HCT116 (cell line): Measurements from ENCODE around the gene PTGER1. TPM values are rescaled to one million over a fixed set of nuclear protein-coding genes. Genes with fewer than 3 reads are reported as not detected.

ENCODE experiments used
- ATAC-seq: fragments of 200-7000 bp; cut with Tn5 transposase; 2 replicates; pipeline ENCODE4 v1.9.1; 2020; ENCODE audit warnings: mild to moderate bottlenecking, moderate library complexity
- BruUV-seq: library from RNA; stranded (reverse); fragments of 400-500 nt; replicated peaks from 2 replicates; lab custom pipeline; 2021; lab: Mats Ljungman, UMichigan
- CTCF ChIA-PET: fragments of 300-600 bp; sonication (Branson Sonifier 250); formaldehyde crosslinking; loops from one replicate; lab custom pipeline; 2021; ENCODE audit warnings: antibody characterized with exemption; lab: Charles Lee
- POLR2A ChIA-PET: fragments of 300-600, 350-600 bp; sonication (Branson Sonifier 250); formaldehyde crosslinking; loops from one replicate; lab custom pipeline; 2021; ENCODE audit warnings: antibody characterized with exemption; lab: Charles Lee
- RAD21 ChIA-PET, 2 experiments: fragments of 300-600 bp; sonication (Branson Sonifier 250); formaldehyde crosslinking; loops; one replicate each; lab custom pipeline; 2023; ENCODE audit warnings: low total read pairs in 2 of 2; ENCODE audit not compliant: uncharacterized antibody in 2 of 2, unreplicated experiment in 2 of 2, low non-redundant PET in 1 of 2; lab: Charles Lee
- DNase-seq: peaks from one replicate; pipeline ENCODE4 v3.0.0-alpha.2; 2010; ENCODE audit warnings: low read depth, low spot score
- H2AFZ ChIP-seq: fragments of 200-600 bp; shearing (Covaris generic), sonication (generic); 2 replicates; pipeline ENCODE4 v1.6.1; 2017; ENCODE audit warnings: low read depth, mixed run types, mixed read lengths, antibody characterized with exemption, low read length; ENCODE audit not compliant: poor library complexity, severe bottlenecking
- H3K27ac ChIP-seq: 2 replicates; pipeline ENCODE4 v1.5.1; 2012; ENCODE audit warnings: low read depth, low read length
- H3K27me3 ChIP-seq: fragments of 200-600 bp; sonication (generic); 2 replicates; pipeline ENCODE4 v1.6.1; 2016; ENCODE audit warnings: mixed run types, low read length, mixed read lengths; ENCODE audit not compliant: insufficient read depth
- H3K36me3 ChIP-seq, 2 experiments: fragments of 200-500 bp in 1 of 2; fragments of 200-600 bp in 1 of 2; sonication (Bioruptor generic) in 1 of 2; sonication (generic) in 1 of 2; 2 replicates each; pipeline versions ENCODE4 v1.5.1 to v1.6.1; 2014 to 2016; ENCODE audit warnings: low read length in 2 of 2, inconsistent platforms in 1 of 2, mixed read lengths in 1 of 2, mixed run types in 1 of 2; ENCODE audit not compliant: insufficient read depth in 2 of 2, control insufficient read depth in 1 of 2
- H3K4me1 ChIP-seq, 2 experiments: fragments of 200-600 bp in 1 of 2; sonication (generic) in 1 of 2; 2 replicates each; pipeline versions ENCODE4 v1.5.1 to v1.6.1; 2012 to 2017; ENCODE audit warnings: low read length in 2 of 2, inconsistent platforms in 1 of 2, mild to moderate bottlenecking in 1 of 2, mixed read lengths in 1 of 2, mixed run types in 1 of 2, moderate library complexity in 1 of 2; ENCODE audit not compliant: insufficient read depth in 2 of 2, control insufficient read depth in 1 of 2
- H3K4me2 ChIP-seq: fragments of 200-600 bp; sonication (generic); 2 replicates; pipeline ENCODE4 v1.6.1; 2017; ENCODE audit warnings: mixed run types, low read length, mixed read lengths
- H3K4me3 ChIP-seq, 2 experiments: fragments of 200-600 bp in 1 of 2; sonication (generic) in 1 of 2; replicated peaks in 1 of 2; 2 replicates each; pipeline ENCODE4 v1.5.1; 2011 to 2016; ENCODE audit warnings: low read length in 2 of 2, control low read depth in 1 of 2, low read depth in 1 of 2, mild to moderate bottlenecking in 1 of 2, mixed read lengths in 1 of 2, mixed run types in 1 of 2
- H3K79me2 ChIP-seq: fragments of 200-600 bp; sonication (generic); 2 replicates; pipeline ENCODE4 v1.6.1; 2017; ENCODE audit warnings: mild to moderate bottlenecking, mixed run types, low read length, moderate library complexity, mixed read lengths; ENCODE audit not compliant: insufficient read depth
- H3K9ac ChIP-seq: fragments of 200-600 bp; sonication (generic); 2 replicates; pipeline ENCODE4 v1.6.1; 2016; ENCODE audit warnings: low read length, mixed read lengths
- H3K9me2 ChIP-seq: fragments of 200-600 bp; sonication (generic), shearing (Covaris generic); 2 replicates; pipeline ENCODE4 v1.6.1; 2017; ENCODE audit warnings: mixed run types, mild to moderate bottlenecking, moderate library complexity; ENCODE audit not compliant: insufficient read depth
- H3K9me3 ChIP-seq, 2 experiments: fragments of 200-500 bp in 1 of 2; fragments of 200-600 bp in 1 of 2; sonication (Bioruptor generic) in 1 of 2; sonication (generic) in 1 of 2; 2 replicates each; pipeline ENCODE4 v1.6.1; 2014 to 2017; ENCODE audit warnings: low read length in 2 of 2, mixed read lengths in 2 of 2, inconsistent platforms in 1 of 2, low read depth in 1 of 2, mild to moderate bottlenecking in 1 of 2, mixed run types in 1 of 2, moderate library complexity in 1 of 2; ENCODE audit not compliant: control insufficient read depth in 1 of 2, insufficient read depth in 1 of 2
- H4K20me1 ChIP-seq: fragments of 200-600 bp; sonication (generic), shearing (Covaris generic); 2 replicates; pipeline ENCODE4 v1.6.1; 2017; ENCODE audit warnings: mixed run types, mild to moderate bottlenecking, moderate library complexity; ENCODE audit not compliant: insufficient read depth
- CBX3 ChIP-seq: IDR thresholded peaks from 2 replicates; pipeline ENCODE4 v1.6.1; 2012; ENCODE audit warnings: low read depth
- CEBPB ChIP-seq: IDR thresholded peaks from 2 replicates; pipeline ENCODE4 v1.6.1; 2012; ENCODE audit warnings: low read depth
- EGR1 ChIP-seq: IDR thresholded peaks from 2 replicates; pipeline ENCODE4 v1.6.1; 2012; ENCODE audit warnings: low read depth
- ELF1 ChIP-seq: IDR thresholded peaks from 2 replicates; pipeline ENCODE4 v1.6.1; 2012; ENCODE audit warnings: low read depth, borderline replicate concordance
- EZH2 ChIP-seq: fragments of 200-600 bp; sonication (generic); IDR thresholded peaks from 2 replicates; pipeline ENCODE4 v1.6.1; 2017; ENCODE audit warnings: antibody characterized with exemption, mixed run types
- EZH2phosphoT487 ChIP-seq: fragments of 200-600 bp; IDR thresholded peaks from 2 replicates; pipeline ENCODE4 v1.6.1; 2018; ENCODE audit warnings: antibody characterized with exemption, borderline replicate concordance
- POLR2A ChIP-seq: IDR thresholded peaks from 2 replicates; pipeline ENCODE4 v1.7.0; 2011; ENCODE audit warnings: borderline replicate concordance; ENCODE audit not compliant: insufficient read depth, insufficient read length; ENCODE audit errors: extremely low read depth
- POLR2AphosphoS5 ChIP-seq: IDR thresholded peaks from 2 replicates; pipeline ENCODE4 v1.6.1; 2011; ENCODE audit warnings: mild to moderate bottlenecking, low read depth, low read length, moderate library complexity
- SIN3A ChIP-seq: IDR thresholded peaks from 2 replicates; pipeline ENCODE4 v1.6.1; 2012; ENCODE audit warnings: low read depth
- SP1 ChIP-seq: IDR thresholded peaks from 2 replicates; pipeline ENCODE4 v1.6.1; 2012; ENCODE audit warnings: low read depth
- SRF ChIP-seq: IDR thresholded peaks from 2 replicates; pipeline ENCODE4 v1.6.1; 2012; ENCODE audit warnings: low read depth
- TCF7L2 ChIP-seq: IDR thresholded peaks from 2 replicates; pipeline ENCODE4 v1.7.0; 2011; ENCODE audit warnings: borderline replicate concordance, inconsistent platforms; ENCODE audit not compliant: insufficient read depth, insufficient read length; ENCODE audit errors: extremely low read depth
- YY1 ChIP-seq: IDR thresholded peaks from 2 replicates; pipeline ENCODE4 v1.6.1; 2011; ENCODE audit warnings: low read length, low read depth, moderate library complexity, mild to moderate bottlenecking; ENCODE audit not compliant: insufficient replicate concordance; ENCODE audit errors: extremely low read depth
- ZFX ChIP-seq: fragments of 450-650 bp; IDR thresholded peaks from 2 replicates; pipeline ENCODE4 v1.6.1; 2017
- intact Hi-C: fragments of 100-400 bp; cut with micrococcal nuclease; formaldehyde crosslinking; loops from 2 replicates; pipeline ENCODE4 v1.10.0; 2022
- total RNA-seq: library from RNA; stranded (reverse); gene quantifications from one replicate; pipeline ENCODE4 v1.2.1, GENCODE V29; 2021; ENCODE audit not compliant: unreplicated experiment
- TF ChIP-seq, protein P1 (sequence below): IDR thresholded peaks from 2 replicates; pipeline ENCODE4 v1.6.1; 2012; ENCODE audit warnings: low read depth
- TF ChIP-seq, protein P2 (sequence below): IDR thresholded peaks from 2 replicates; pipeline ENCODE4 v1.6.1; 2012
- TF ChIP-seq, protein P3 (sequence below): IDR thresholded peaks from 2 replicates; pipeline ENCODE4 v1.6.1; 2012

PTGER1 gene
- total RNA-seq, 1 experiment from 2014 or later = 1.1 TPM

DNA sequence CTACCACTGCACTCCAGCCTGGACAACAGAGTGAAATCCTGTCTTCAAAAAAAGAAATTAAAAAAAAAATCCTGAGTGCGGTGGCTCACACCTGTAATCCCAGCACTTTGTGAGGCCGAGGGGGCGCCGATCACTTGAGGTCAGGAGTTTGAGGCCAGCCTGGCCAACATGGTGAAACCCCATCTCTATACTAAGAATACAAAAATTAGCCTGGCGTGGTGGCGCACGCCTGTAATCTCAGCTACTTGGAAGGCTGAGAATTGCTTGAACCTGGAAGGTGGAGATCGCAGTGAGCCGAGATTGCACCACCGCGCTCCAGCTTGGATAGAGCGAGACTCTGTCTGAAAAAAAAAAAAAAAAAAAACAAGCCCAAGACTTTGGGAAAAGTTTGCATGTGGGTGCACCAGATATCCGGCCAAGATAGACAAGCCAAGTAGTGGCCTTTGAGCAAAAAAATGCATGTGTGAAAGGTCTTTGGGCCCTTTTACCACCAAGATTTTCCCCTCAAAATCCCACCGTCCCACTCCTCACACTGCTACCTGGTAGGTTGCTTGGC lies 37.3 kb upstream of the PTGER1 start:
- no peak overlapping the region for H3K4me2 ChIP-seq
- ChIA-PET CTCF (no interaction called here), RAD21 (no interaction called here), POLR2A (interaction anchor here (1.0 to 2.3 kb wide), 4 partner anchors 8 to 265 kb away, joined by 3 to 11 read pairs (median 4); partner anchors contain the start of gene GIPC1)
- ATAC-seq (no peak), DNase-seq (no peak)
- peaks cover 7 to 30% of the 10 kb centered on the region in 2 experiments; a peak in 3 of 4 replicates for H3K36me3 ChIP-seq
- intact Hi-C loops = no loop called here
- TF ChIP-seq EZH2phosphoT487 = no peak
- TF ChIP-seq EZH2 = no peak
- no peak for TF ChIP-seq ELF1
- no peak for TF ChIP-seq POLR2AphosphoS5
- no peak for TF ChIP-seq POLR2A
- TF ChIP-seq SRF = no peak
- TF ChIP-seq TCF7L2 = no peak
- TF ChIP-seq YY1 = no peak
- TF ChIP-seq CBX3 = no peak
- TF ChIP-seq, protein P1, sequence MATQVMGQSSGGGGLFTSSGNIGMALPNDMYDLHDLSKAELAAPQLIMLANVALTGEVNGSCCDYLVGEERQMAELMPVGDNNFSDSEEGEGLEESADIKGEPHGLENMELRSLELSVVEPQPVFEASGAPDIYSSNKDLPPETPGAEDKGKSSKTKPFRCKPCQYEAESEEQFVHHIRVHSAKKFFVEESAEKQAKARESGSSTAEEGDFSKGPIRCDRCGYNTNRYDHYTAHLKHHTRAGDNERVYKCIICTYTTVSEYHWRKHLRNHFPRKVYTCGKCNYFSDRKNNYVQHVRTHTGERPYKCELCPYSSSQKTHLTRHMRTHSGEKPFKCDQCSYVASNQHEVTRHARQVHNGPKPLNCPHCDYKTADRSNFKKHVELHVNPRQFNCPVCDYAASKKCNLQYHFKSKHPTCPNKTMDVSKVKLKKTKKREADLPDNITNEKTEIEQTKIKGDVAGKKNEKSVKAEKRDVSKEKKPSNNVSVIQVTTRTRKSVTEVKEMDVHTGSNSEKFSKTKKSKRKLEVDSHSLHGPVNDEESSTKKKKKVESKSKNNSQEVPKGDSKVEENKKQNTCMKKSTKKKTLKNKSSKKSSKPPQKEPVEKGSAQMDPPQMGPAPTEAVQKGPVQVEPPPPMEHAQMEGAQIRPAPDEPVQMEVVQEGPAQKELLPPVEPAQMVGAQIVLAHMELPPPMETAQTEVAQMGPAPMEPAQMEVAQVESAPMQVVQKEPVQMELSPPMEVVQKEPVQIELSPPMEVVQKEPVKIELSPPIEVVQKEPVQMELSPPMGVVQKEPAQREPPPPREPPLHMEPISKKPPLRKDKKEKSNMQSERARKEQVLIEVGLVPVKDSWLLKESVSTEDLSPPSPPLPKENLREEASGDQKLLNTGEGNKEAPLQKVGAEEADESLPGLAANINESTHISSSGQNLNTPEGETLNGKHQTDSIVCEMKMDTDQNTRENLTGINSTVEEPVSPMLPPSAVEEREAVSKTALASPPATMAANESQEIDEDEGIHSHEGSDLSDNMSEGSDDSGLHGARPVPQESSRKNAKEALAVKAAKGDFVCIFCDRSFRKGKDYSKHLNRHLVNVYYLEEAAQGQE = no peak
- TF ChIP-seq ZFX = no peak
- TF ChIP-seq, protein P2, sequence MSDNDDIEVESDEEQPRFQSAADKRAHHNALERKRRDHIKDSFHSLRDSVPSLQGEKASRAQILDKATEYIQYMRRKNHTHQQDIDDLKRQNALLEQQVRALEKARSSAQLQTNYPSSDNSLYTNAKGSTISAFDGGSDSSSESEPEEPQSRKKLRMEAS = no peak
- TF ChIP-seq, protein P3, sequence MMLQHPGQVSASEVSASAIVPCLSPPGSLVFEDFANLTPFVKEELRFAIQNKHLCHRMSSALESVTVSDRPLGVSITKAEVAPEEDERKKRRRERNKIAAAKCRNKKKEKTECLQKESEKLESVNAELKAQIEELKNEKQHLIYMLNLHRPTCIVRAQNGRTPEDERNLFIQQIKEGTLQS = no peak
- TF ChIP-seq CEBPB = no peak
- no peak for TF ChIP-seq SIN3A
- TF ChIP-seq SP1 = no peak
- no peak for TF ChIP-seq EGR1
- H3K79me2 ChIP-seq = peaks cover 37% of the 10 kb centered on the region
- no peak overlapping the region for H3K9ac ChIP-seq
- H3K4me1 ChIP-seq = peaks cover 59 to 93% of the 10 kb centered on the region in 2 experiments
- H3K4me3 ChIP-seq = no peak overlapping the region
- no peaks in the 10 kb centered on the region for H3K9me3 ChIP-seq
- H3K27me3 ChIP-seq = no peaks in the 10 kb centered on the region
- peaks cover 36% of the 10 kb centered on the region; the same call in 1 of the 2 replicates for H4K20me1 ChIP-seq
- H2AFZ ChIP-seq = no peak overlapping the region
- H3K27ac ChIP-seq = 0 out of 2 replicates have a peak overlapping the region, but pooled peaks have one; percentile 21
- no TSS peak for BruUV-seq
- H3K9me2 ChIP-seq = no peaks in the 10 kb centered on the region
